Motor neuron (in vitro differentiated cells): ENCODE measurements around the gene FAT1. TPM values are rescaled to one million over a fixed set of nuclear protein-coding genes. Genes with fewer than 3 reads are reported as not detected.

Source experiments
- ATAC-seq, 8 experiments: fragments of 200-7000 bp; cut with Tn5 transposase; replicated peaks in 6 of 8; 2 replicates each; pipeline ENCODE4 v1.8.0; 2021; ENCODE audit warnings: mild to moderate bottlenecking in 8 of 8, moderate library complexity in 8 of 8
- H3K27ac ChIP-seq, 2 donors: fragments of 250-450 bp; sonication (Bioruptor Pico); 2 replicates each; pipeline ENCODE4 v1.9.0; 2021; ENCODE audit warnings: antibody characterized with exemption in 2 of 2, mild to moderate bottlenecking in 2 of 2, moderate library complexity in 1 of 2
- H3K4me1 ChIP-seq, 2 donors: fragments of 250-450 bp; sonication (Bioruptor Pico); replicated peaks in 1 of 2; 2 replicates each; pipeline ENCODE4 v1.6.1; 2021; ENCODE audit warnings: antibody characterized with exemption in 2 of 2, mild to moderate bottlenecking in 2 of 2, moderate library complexity in 1 of 2
- H3K4me3 ChIP-seq, 5 donors: fragments of 250-450 bp; sonication (Bioruptor Pico); 2 replicates each; pipeline ENCODE4 v1.9.0; 2021; ENCODE audit warnings: antibody characterized with exemption in 5 of 5, mild to moderate bottlenecking in 5 of 5, moderate library complexity in 4 of 5
- WGBS, 10 experiments: fragments of 450-650 bp; shearing (Covaris generic); methylation state at CpG; one replicate each; pipeline ENCODE4 v1.0.0; 2022; 5-methylcytosine and 5-hydroxymethylcytosine counted together
- in situ Hi-C, 9 experiments: fragments of 400-800 bp; cut with MboI; loops; one replicate each; pipeline ENCODE4 v1.15.0; 2021; ENCODE audit warnings: low sequenced_read_pairs in 9 of 9, low pct_unique_long_range_greater_than_20kb in 2 of 9; ENCODE audit not compliant: unreplicated experiment in 9 of 9
- total RNA-seq, 8 experiments: library from RNA; unstranded; fragments of 300-600 nt; gene quantifications; 2 replicates each; pipeline versions ENCODE4 v1.2.3 to v1.2.4, GENCODE V29; 2022

Gene FAT1
- total RNA-seq, 8 experiments from 2014 or later, result 32.4 to 176 (median 62.8) TPM

- H3K27ac ChIP-seq, result no peak overlapping the region
- no peak for ATAC-seq
- 70 to 100% (median 91%) methylated on average over 1 to 6 of the region's 7 CpGs; no CpG with 5 or more reads in 2 of the 10 experiments for WGBS, 10 experiments
- no peak overlapping the region for H3K4me3 ChIP-seq
- H3K4me1 ChIP-seq, result peaks cover 0 to 6% of the 10 kb centered on the region in 2 donors
- in situ Hi-C loops, result no loop called here
Observed at GRCh38 chr4:186712690-186713089, 11.0 kb downstream of the FAT1 start.

- in situ Hi-C loops, result no loop called here
- WGBS, 10 experiments, result 30 to 83% (median 62%) methylated on average over 2 to 4 of the region's 5 CpGs; no CpG with 5 or more reads in 2 of the 10 experiments
- no peak overlapping the region for H3K4me3 ChIP-seq
- H3K4me1 ChIP-seq, result peaks cover 0 to 6% of the 10 kb centered on the region in 2 donors
- no peak overlapping the region for H3K27ac ChIP-seq
- no peak for ATAC-seq
Observed at GRCh38 chr4:186710521-186711119, 13.0 kb downstream of the FAT1 start.

- in situ Hi-C loops, result no loop called here
- no peak for ATAC-seq
- WGBS, 10 experiments, result 56 to 100% (median 93%) methylated on average over 3 to 8 of the region's 9 CpGs; no CpG with 5 or more reads in 2 of the 10 experiments
Observed at GRCh38 chr4:186709517-186709916, 14.1 kb downstream of the FAT1 start.

GRCh38 chr4:186708554-186708953, 15.1 kb downstream of the FAT1 start:
- Histone ChIP-seq H3K4me3 (no peak overlapping the region), H3K27ac (no peak overlapping the region), H3K4me1 (peaks cover 0 to 6% of the 10 kb centered on the region in 2 donors)
- no peak for ATAC-seq
- in situ Hi-C loops, result no loop called here
- WGBS, 10 experiments, result 50 to 100% (median 96%) methylated on average over 1 to 5 of the region's 6 CpGs; no CpG with 5 or more reads in 3 of the 10 experiments

More at GRCh38 chr4:186709517-186709916, 14.1 kb downstream of the FAT1 start:
- H3K27ac ChIP-seq, result no peak overlapping the region
- no peak overlapping the region for H3K4me3 ChIP-seq
- H3K4me1 ChIP-seq, result peaks cover 0 to 6% of the 10 kb centered on the region in 2 donors

- no peak for ATAC-seq
- Histone ChIP-seq H3K4me1 (peaks cover 0 to 8% of the 10 kb centered on the region in 2 donors), H3K4me3 (no peak overlapping the region), H3K27ac (no peak overlapping the region)
- 50 to 100% (median 90%) methylated on average over 1 to 16 of the region's 16 CpGs; no CpG with 5 or more reads in 2 of the 10 experiments for WGBS, 10 experiments
- in situ Hi-C loops, result no loop called here
Observed at GRCh38 chr4:186707996-186708395, 15.7 kb downstream of the FAT1 start.

GRCh38 chr4:186707574-186707973, 16.1 kb downstream of the FAT1 start:
- H3K27ac ChIP-seq, result no peak overlapping the region
- ATAC-seq, result no peak
- peaks cover 4 to 11% of the 10 kb centered on the region in 2 donors for H3K4me1 ChIP-seq
- 60 to 100% (median 96%) methylated on average over 1 to 6 of the region's 6 CpGs; no CpG with 5 or more reads in 2 of the 10 experiments for WGBS, 10 experiments
- in situ Hi-C loops, result no loop called here
- H3K4me3 ChIP-seq, result no peak overlapping the region

- H3K4me1 ChIP-seq, result peaks cover 29 to 35% of the 10 kb centered on the region in 2 donors
- no peak overlapping the region for H3K27ac ChIP-seq
- WGBS, 10 experiments, result 51 to 100% (median 87%) methylated on average over 1 to 4 of the region's 4 CpGs
- no peak for ATAC-seq
- no peak overlapping the region for H3K4me3 ChIP-seq
- in situ Hi-C loops, result no loop called here
Observed at GRCh38 chr4:186704057-186704456, 19.6 kb downstream of the FAT1 start.

- no peak for ATAC-seq
- Histone ChIP-seq H3K27ac (no peak overlapping the region), H3K4me1 (peaks cover 29 to 35% of the 10 kb centered on the region in 2 donors), H3K4me3 (no peak overlapping the region)
- in situ Hi-C loops, result no loop called here
- WGBS, 10 experiments, result 87 to 100% (median 100%) methylated on average over 1 to 4 of the region's 8 CpGs; no CpG with 5 or more reads in 2 of the 10 experiments
Observed at GRCh38 chr4:186703510-186703909, 20.1 kb downstream of the FAT1 start.

- peaks cover 29 to 35% of the 10 kb centered on the region in 2 donors for H3K4me1 ChIP-seq
- 65 to 95% (median 85%) methylated on average over 2 to 10 of the region's 10 CpGs; no CpG with 5 or more reads in 2 of the 10 experiments for WGBS, 10 experiments
- H3K4me3 ChIP-seq, result no peak overlapping the region
- no peak overlapping the region for H3K27ac ChIP-seq
- no peak for ATAC-seq
- in situ Hi-C loops, result no loop called here
Observed at GRCh38 chr4:186702940-186703339, 20.7 kb downstream of the FAT1 start.

GRCh38 chr4:186702297-186702696, 21.4 kb downstream of the FAT1 start:
- ATAC-seq, result no peak

GRCh38 chr4:186701788-186702187, 21.9 kb downstream of the FAT1 start:
- Histone ChIP-seq H3K4me3 (no peak overlapping the region), H3K4me1 (peaks cover 29 to 35% of the 10 kb centered on the region in 2 donors), H3K27ac (no peak overlapping the region)
- in situ Hi-C loops, result no loop called here
- no peak for ATAC-seq
- 0 to 100% (median 82%) methylated on average over 1 to 5 of the region's 12 CpGs; no CpG with 5 or more reads in 4 of the 10 experiments for WGBS, 10 experiments

More at GRCh38 chr4:186702297-186702696, 21.4 kb downstream of the FAT1 start:
- peaks cover 29 to 35% of the 10 kb centered on the region in 2 donors for H3K4me1 ChIP-seq
- WGBS, 10 experiments, result 62 to 100% (median 87%) methylated on average over 1 to 4 of the region's 4 CpGs; no CpG with 5 or more reads in 1 of the 10 experiments
- no peak overlapping the region for H3K27ac ChIP-seq
- H3K4me3 ChIP-seq, result no peak overlapping the region
- in situ Hi-C loops, result no loop called here

- 0 to 26% (median 5%) methylated on average over 1 to 5 of the region's 5 CpGs; no CpG with 5 or more reads in 3 of the 10 experiments for WGBS, 10 experiments
- H3K27ac ChIP-seq, result peak overlapping the region in 1 of 2 donors; percentile 48
- ATAC-seq, result peak; percentile 66 to 83 (median 71)
- H3K4me1 ChIP-seq, result peaks cover 29 to 35% of the 10 kb centered on the region in 2 donors
- in situ Hi-C loops, result no loop called here
- no peak overlapping the region for H3K4me3 ChIP-seq
Observed at GRCh38 chr4:186701273-186701672, 22.4 kb downstream of the FAT1 start.

GRCh38 chr4:186700746-186701145, 22.9 kb downstream of the FAT1 start:
- 13 to 68% (median 47%) methylated on average over 1 to 15 of the region's 16 CpGs; no CpG with 5 or more reads in 2 of the 10 experiments for WGBS, 10 experiments
- peak in 7 of 8 experiments; percentile 39 to 94 (median 88) for ATAC-seq
- Histone ChIP-seq H3K4me1 (peaks cover 29 to 35% of the 10 kb centered on the region in 2 donors), H3K4me3 (no peak overlapping the region), H3K27ac (peak overlapping the region in 1 of 2 donors; percentile 48)
- in situ Hi-C loops, result no loop called here
